IPS-18c (cell line): ENCODE data around the gene RPS15.

Experiments
- H3K4me3 ChIP-seq: 2 replicates; pipeline ENCODE4 v1.7.0; 2013; ENCODE audit warnings: low read depth, mild to moderate bottlenecking, low read length, moderate library complexity; ENCODE audit not compliant: insufficient read depth
- H3K9me3 ChIP-seq: one replicate; pipeline ENCODE4 v1.6.1; 2013; ENCODE audit warnings: mild to moderate bottlenecking, low read length, moderate library complexity; ENCODE audit not compliant: control insufficient read depth, insufficient read depth

The RPS15 gene

GRCh38 chr19:1482361-1483130 is 44.4 kb downstream of the RPS15 start:
- H3K4me3 ChIP-seq, result no peak overlapping the region
- no peaks in the 10 kb centered on the region for H3K9me3 ChIP-seq

GRCh38 chr19:1483131-1483978 is 45.2 kb downstream of the RPS15 start:
- Histone ChIP-seq H3K4me3 (no peak overlapping the region), H3K9me3 (no peaks in the 10 kb centered on the region)

- Histone ChIP-seq H3K9me3 (no peaks in the 10 kb centered on the region), H3K4me3 (no peak overlapping the region)
Observed at GRCh38 chr19:1483979-1484428, 45.8 kb downstream of the RPS15 start.

- H3K4me3 ChIP-seq, result no peak overlapping the region
- H3K9me3 ChIP-seq, result no peaks in the 10 kb centered on the region
Observed at GRCh38 chr19:1486720-1487575, 48.8 kb downstream of the RPS15 start.

GRCh38 chr19:1487576-1488281 is 49.5 kb downstream of the RPS15 start:
- Histone ChIP-seq H3K9me3 (no peaks in the 10 kb centered on the region), H3K4me3 (no peak overlapping the region)

GRCh38 chr19:1488282-1488601 is 50.0 kb downstream of the RPS15 start:
- Histone ChIP-seq H3K4me3 (no peak overlapping the region), H3K9me3 (no peaks in the 10 kb centered on the region)

GRCh38 chr19:1489463-1490310 is 51.5 kb downstream of the RPS15 start:
- Histone ChIP-seq H3K9me3 (no peaks in the 10 kb centered on the region), H3K4me3 (peak overlapping the region; percentile 85)
